Nephron progenitor cell (in vitro differentiated cells): ENCODE data around the gene PIANP.
A peak's percentile ranks its signal among the peaks of the same experiment; 100 is the strongest.

ENCODE experiments used
- DNase-seq: peaks from one replicate; pipeline ENCODE4 v3.0.0; 2021
- H3K27ac Mint-ChIP-seq: 2 replicates; pipeline ENCODE4 v1.8.0; 2021; ENCODE audit warnings: mild to moderate bottlenecking, moderate library complexity, mixed read lengths
- H3K27me3 Mint-ChIP-seq: 2 replicates; pipeline ENCODE4 v1.8.0; 2021; ENCODE audit warnings: mild to moderate bottlenecking, low read depth, mixed read lengths; ENCODE audit not compliant: poor library complexity
- H3K36me3 Mint-ChIP-seq: 2 replicates; pipeline ENCODE4 v1.8.0; 2021; ENCODE audit warnings: low read depth, mixed read lengths
- H3K4me1 Mint-ChIP-seq: 2 replicates; pipeline ENCODE4 v1.8.0; 2021; ENCODE audit warnings: mixed read lengths
- H3K4me3 Mint-ChIP-seq: 2 replicates; pipeline ENCODE4 v1.8.0; 2021; ENCODE audit warnings: mild to moderate bottlenecking, moderate library complexity, mixed read lengths
- H3K9me3 Mint-ChIP-seq: 2 replicates; pipeline ENCODE4 v1.8.0; 2021; ENCODE audit warnings: mild to moderate bottlenecking, moderate library complexity, mixed read lengths
- CTCF ChIP-seq: fragments of 200-600 bp; sonication (generic); IDR thresholded peaks from 2 replicates; pipeline ENCODE4 v1.5.0; 2021; ENCODE audit warnings: antibody characterized with exemption

The PIANP gene

DNA sequence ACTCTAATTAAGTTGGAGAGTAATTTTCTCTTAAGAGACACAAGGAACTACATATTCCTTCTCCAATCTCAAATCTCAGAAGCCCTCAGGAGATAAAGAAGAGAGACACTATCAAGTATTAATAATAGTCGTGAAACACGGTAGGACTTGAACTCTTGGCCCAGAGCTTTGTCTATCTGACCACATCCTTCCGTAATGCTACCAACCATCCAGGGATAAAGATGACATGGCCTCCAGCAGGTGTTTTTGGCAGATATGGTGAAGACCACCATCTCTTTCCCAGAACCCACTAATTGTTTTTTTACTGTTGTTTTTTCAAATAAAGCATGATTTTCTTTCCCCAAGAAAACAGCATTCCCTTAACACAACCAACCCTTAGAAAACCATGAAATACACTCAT lies 14.8 kb downstream of the PIANP start:
- peaks cover 44% of the 10 kb centered on the region for H3K4me1 Mint-ChIP-seq
- no peaks in the 10 kb centered on the region for H3K27me3 Mint-ChIP-seq
- H3K4me3 Mint-ChIP-seq: no peak overlapping the region
- DNase-seq: no peak
- H3K27ac Mint-ChIP-seq: no peak overlapping the region
- H3K36me3 Mint-ChIP-seq: peaks cover 24% of the 10 kb centered on the region
- TF ChIP-seq CTCF: no peak
- no peaks in the 10 kb centered on the region for H3K9me3 Mint-ChIP-seq

DNA sequence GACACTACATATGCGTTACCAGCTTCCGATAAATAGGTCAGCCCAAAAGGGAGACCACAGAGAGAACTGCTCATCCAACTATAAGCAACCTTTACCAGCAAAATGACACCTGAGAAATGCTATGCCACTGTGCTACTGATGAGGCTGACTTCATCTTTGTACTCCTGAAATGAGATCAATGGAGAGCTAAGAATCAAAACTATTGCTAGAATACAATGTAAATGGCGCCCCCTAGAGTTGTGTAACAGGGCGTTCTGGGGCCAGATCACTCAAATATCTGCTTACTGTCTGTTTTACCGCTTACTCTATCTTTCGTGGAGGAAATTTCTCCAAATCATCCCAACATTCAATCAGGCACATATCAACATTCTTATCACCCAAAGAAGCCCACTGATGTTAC lies 16.0 kb downstream of the PIANP start:
- Mint-ChIP-seq H3K27ac (no peak overlapping the region), H3K4me3 (no peak overlapping the region), H3K27me3 (no peaks in the 10 kb centered on the region), H3K4me1 (peaks cover 35% of the 10 kb centered on the region), H3K36me3 (peaks cover 26% of the 10 kb centered on the region), H3K9me3 (no peaks in the 10 kb centered on the region)
- TF ChIP-seq CTCF: peak; percentile 55
- DNase-seq: peak; percentile 26

- DNase-seq: no peak
Measured at GRCh38 chr12:6676962-6677361, 23.7 kb downstream of the PIANP start.

DNA sequence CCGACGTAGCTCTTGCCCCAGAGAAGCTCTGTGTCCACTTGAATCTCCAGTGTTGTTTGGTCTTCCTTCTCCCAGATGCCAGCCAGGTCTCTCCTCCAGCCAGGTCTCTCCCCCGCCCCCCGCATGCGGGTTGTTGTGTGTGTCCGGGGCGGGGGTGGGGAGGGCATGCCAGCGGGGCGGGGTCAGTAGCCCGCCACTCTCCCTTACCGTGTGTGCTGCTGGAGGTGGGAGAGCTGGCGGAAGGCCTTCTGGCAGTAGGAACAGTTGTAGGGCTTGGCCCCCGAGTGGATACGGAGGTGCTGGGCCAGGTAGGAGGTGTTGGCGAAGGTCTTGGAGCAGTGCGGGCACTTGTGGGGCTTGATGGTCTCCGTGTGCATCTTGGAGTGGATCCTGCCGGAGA lies 28.5 kb downstream of the PIANP start:
- DNase-seq: no peak
- H3K36me3 Mint-ChIP-seq: peaks cover 72% of the 10 kb centered on the region
- peaks cover 7% of the 10 kb centered on the region for H3K27me3 Mint-ChIP-seq
- H3K4me3 Mint-ChIP-seq: no peak overlapping the region
- no peaks in the 10 kb centered on the region for H3K9me3 Mint-ChIP-seq
- no peak for TF ChIP-seq CTCF
- H3K4me1 Mint-ChIP-seq: no peaks in the 10 kb centered on the region
- H3K27ac Mint-ChIP-seq: no peak overlapping the region

More at GRCh38 chr12:6676962-6677361, 23.7 kb downstream of the PIANP start:
- Mint-ChIP-seq H3K36me3 (peaks cover 60% of the 10 kb centered on the region), H3K4me1 (no peaks in the 10 kb centered on the region), H3K27me3 (no peaks in the 10 kb centered on the region), H3K27ac (no peak overlapping the region), H3K4me3 (no peak overlapping the region), H3K9me3 (no peaks in the 10 kb centered on the region)
- no peak for TF ChIP-seq CTCF

GRCh38 chr12:6667559-6668210 lies 32.9 kb downstream of the PIANP start:
- peaks cover 22% of the 10 kb centered on the region for H3K4me1 Mint-ChIP-seq
- H3K9me3 Mint-ChIP-seq: no peaks in the 10 kb centered on the region
- H3K36me3 Mint-ChIP-seq: peaks cover 48% of the 10 kb centered on the region
- H3K4me3 Mint-ChIP-seq: no peak overlapping the region
- no peak overlapping the region for H3K27ac Mint-ChIP-seq
- DNase-seq: no peak
- peaks cover 7% of the 10 kb centered on the region for H3K27me3 Mint-ChIP-seq
- no peak for TF ChIP-seq CTCF

GRCh38 chr12:6666211-6666610 lies 34.4 kb downstream of the PIANP start:
- Mint-ChIP-seq H3K27ac (no peak overlapping the region), H3K36me3 (peaks cover 39% of the 10 kb centered on the region), H3K27me3 (peaks cover 7% of the 10 kb centered on the region), H3K9me3 (no peaks in the 10 kb centered on the region), H3K4me1 (peaks cover 33% of the 10 kb centered on the region), H3K4me3 (no peak overlapping the region)
- DNase-seq: no peak
- TF ChIP-seq CTCF: no peak
